Transverse colon (tissue), 4 donors: ENCODE results near the gene SLC35F1.

ENCODE experiments used
- POLR2A ChIP-seq: fragments of 450-650 bp; IDR thresholded peaks from one replicate; pipeline ENCODE4 v1.6.1; 2016; ENCODE audit warnings: antibody characterized with exemption, mild to moderate bottlenecking, moderate library complexity
- POLR2AphosphoS5 ChIP-seq, 3 donors: sonication (generic); formaldehyde crosslinking; IDR thresholded peaks; one replicate each; pipeline ENCODE4 v1.6.1; 2016; ENCODE audit warnings: antibody characterized with exemption in 3 of 3
- TF ChIP-seq, protein P1 (sequence below), 5 experiments: fragments of 200-600 bp in 3 of 5; fragments of 450-650 bp in 2 of 5; sonication (generic) in 3 of 5; IDR thresholded peaks; 1 replicate in 2 of 5; 2 replicates in 3 of 5; pipeline ENCODE4 v1.5.1; 2016 to 2017; ENCODE audit warnings: antibody characterized with exemption in 5 of 5, inconsistent platforms in 3 of 5, mild to moderate bottlenecking in 2 of 5, moderate library complexity in 1 of 5

DNA sequence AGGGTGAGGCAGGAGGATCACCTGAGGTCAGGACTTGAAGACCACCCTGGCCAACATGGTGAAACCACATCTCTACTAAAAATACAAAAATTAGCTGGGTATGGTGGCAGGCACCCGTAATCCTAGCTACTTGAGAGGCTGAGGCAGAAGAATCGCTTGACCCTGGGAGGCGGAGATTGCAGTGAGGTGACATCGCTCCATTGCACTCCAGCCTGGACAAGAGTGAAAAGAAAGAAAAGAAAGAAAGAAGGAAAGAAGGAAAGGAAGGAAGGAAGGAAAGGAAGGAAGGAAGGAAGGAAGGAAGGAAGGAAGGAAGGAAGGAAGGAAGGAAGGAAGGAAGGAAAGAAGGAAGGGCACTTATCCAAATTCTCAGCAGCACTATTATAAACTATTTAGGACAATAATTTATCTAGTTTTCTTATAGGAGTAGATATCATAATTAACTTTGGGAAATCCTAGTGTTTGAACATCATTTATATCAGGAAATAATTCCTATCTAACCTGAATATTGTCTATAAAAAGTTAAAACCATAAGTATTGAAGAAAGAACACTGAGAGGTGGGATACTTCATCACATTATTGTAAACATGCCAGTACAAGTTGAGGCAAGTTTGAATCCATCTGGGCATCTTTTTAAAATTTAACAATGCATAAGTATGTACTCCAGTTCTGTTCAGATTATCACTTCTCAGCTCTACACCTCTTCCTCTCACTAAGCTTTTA lies 305.5 kb downstream of the SLC35F1 start:
- TF ChIP-seq, protein P1, sequence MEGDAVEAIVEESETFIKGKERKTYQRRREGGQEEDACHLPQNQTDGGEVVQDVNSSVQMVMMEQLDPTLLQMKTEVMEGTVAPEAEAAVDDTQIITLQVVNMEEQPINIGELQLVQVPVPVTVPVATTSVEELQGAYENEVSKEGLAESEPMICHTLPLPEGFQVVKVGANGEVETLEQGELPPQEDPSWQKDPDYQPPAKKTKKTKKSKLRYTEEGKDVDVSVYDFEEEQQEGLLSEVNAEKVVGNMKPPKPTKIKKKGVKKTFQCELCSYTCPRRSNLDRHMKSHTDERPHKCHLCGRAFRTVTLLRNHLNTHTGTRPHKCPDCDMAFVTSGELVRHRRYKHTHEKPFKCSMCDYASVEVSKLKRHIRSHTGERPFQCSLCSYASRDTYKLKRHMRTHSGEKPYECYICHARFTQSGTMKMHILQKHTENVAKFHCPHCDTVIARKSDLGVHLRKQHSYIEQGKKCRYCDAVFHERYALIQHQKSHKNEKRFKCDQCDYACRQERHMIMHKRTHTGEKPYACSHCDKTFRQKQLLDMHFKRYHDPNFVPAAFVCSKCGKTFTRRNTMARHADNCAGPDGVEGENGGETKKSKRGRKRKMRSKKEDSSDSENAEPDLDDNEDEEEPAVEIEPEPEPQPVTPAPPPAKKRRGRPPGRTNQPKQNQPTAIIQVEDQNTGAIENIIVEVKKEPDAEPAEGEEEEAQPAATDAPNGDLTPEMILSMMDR (IDR thresholded peaks at IDR 0.05) = no peak
- TF ChIP-seq POLR2A = no peak
- no peak for TF ChIP-seq POLR2AphosphoS5 (IDR thresholded peaks at IDR 0.05)
